Testis (tissue), 2 donors: ENCODE data around the gene ZNF454.

Experiments
- POLR2A ChIP-seq: fragments of 450-650 bp; IDR thresholded peaks from one replicate; pipeline ENCODE4 v1.6.1; 2017; ENCODE audit warnings: antibody characterized with exemption, mild to moderate bottlenecking, moderate library complexity
- TF ChIP-seq, protein P1 (sequence below), 3 experiments: fragments of 450-650 bp in 2 of 3; fragments of 200-600 bp in 1 of 3; sonication (generic) in 1 of 3; IDR thresholded peaks; one replicate each; pipeline ENCODE4 v1.5.1; 2016 to 2019; ENCODE audit warnings: antibody characterized with exemption in 3 of 3, mild to moderate bottlenecking in 2 of 3, moderate library complexity in 1 of 3

DNA sequence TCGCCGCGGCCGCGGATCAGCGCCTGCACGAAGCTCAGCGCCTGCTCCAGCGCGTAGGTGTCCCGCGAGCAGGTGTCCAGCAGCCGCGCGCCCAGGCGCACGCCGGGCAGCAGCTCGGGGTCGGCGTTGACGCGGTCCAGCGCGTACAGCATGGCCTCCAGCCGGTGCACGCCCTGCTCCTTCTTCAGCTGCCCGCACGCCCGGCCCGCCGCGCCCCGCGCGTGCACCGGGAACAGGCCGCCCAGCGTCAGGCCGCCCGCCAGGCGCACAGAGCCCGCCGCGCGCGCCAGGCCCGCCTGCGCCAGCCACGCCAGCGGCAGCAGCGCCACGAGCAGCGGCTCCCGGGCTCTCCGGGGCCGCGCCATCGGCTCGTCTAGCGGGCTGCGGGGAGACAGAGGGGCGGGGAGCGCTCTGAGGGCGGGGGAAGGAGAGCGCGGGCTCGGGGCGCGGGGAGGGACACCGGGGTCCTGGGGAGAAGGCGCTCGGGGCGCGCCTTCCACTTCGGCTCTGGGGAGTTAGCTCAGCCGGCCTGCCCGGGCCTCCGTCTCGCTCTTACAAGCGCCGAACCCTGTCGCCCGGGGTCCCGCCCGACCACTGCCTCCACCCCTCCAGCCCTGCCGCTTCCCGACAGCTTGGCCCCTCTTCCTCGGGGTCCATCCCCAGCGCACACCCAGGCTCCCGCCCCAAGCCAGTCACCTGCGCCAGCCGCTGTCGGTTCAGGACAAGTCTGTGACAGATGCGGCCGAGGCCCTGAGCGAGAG lies 53.8 kb downstream of the ZNF454 start, which contains the start of gene GRM6:
- TF ChIP-seq, protein P1, sequence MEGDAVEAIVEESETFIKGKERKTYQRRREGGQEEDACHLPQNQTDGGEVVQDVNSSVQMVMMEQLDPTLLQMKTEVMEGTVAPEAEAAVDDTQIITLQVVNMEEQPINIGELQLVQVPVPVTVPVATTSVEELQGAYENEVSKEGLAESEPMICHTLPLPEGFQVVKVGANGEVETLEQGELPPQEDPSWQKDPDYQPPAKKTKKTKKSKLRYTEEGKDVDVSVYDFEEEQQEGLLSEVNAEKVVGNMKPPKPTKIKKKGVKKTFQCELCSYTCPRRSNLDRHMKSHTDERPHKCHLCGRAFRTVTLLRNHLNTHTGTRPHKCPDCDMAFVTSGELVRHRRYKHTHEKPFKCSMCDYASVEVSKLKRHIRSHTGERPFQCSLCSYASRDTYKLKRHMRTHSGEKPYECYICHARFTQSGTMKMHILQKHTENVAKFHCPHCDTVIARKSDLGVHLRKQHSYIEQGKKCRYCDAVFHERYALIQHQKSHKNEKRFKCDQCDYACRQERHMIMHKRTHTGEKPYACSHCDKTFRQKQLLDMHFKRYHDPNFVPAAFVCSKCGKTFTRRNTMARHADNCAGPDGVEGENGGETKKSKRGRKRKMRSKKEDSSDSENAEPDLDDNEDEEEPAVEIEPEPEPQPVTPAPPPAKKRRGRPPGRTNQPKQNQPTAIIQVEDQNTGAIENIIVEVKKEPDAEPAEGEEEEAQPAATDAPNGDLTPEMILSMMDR (IDR thresholded peaks at IDR 0.05), result no peak
- no peak for TF ChIP-seq POLR2A
